ENCODE measurements around the gene HSD17B4. TPM values are rescaled to one million over a fixed set of nuclear protein-coding genes. Genes with fewer than 3 reads are reported as not detected.
"Not testable (repeated sequence)": the region's sequence is repeated elsewhere in the genome, so short reads cannot be mapped to it uniquely, and the experiment has no call there.

Gene HSD17B4
- total RNA-seq, 1 donor, result 122 TPM

- no peak for DNase-seq (ENCODE audit: low read depth)
- no peak overlapping the region for H3K4me3 ChIP-seq (ENCODE audit: low read depth, low read length)
- TF ChIP-seq, protein P1, sequence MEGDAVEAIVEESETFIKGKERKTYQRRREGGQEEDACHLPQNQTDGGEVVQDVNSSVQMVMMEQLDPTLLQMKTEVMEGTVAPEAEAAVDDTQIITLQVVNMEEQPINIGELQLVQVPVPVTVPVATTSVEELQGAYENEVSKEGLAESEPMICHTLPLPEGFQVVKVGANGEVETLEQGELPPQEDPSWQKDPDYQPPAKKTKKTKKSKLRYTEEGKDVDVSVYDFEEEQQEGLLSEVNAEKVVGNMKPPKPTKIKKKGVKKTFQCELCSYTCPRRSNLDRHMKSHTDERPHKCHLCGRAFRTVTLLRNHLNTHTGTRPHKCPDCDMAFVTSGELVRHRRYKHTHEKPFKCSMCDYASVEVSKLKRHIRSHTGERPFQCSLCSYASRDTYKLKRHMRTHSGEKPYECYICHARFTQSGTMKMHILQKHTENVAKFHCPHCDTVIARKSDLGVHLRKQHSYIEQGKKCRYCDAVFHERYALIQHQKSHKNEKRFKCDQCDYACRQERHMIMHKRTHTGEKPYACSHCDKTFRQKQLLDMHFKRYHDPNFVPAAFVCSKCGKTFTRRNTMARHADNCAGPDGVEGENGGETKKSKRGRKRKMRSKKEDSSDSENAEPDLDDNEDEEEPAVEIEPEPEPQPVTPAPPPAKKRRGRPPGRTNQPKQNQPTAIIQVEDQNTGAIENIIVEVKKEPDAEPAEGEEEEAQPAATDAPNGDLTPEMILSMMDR (IDR thresholded peaks at IDR 0.05; ENCODE audit: insufficient read depth, low read length), result no peak
Measured at GRCh38 chr5:119473241-119473640, 20.9 kb downstream of the HSD17B4 start.

DNA sequence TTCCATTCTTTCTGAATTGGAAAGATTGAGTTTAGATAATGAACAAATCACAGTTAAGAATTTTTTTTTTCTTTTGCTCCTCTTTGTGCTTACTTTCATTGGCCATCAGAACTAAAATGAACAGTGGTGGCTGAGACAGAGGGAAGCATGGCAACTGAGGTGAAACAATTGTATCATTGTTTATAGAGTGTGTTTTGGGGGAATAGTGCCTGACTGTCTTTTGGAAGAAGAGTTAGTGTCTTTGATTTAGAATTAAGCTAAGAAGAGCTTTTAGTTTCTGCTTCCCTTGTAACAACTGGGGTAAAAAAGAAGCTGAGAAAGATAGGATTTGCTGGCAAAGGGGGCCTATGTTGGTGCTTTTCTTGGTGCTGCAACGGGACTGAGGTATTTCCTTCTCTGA, 24.0 kb downstream of the HSD17B4 start:
- TF ChIP-seq, protein P1 (IDR thresholded peaks at IDR 0.05; ENCODE audit: insufficient read depth, low read length), result no peak
- H3K4me3 ChIP-seq (ENCODE audit: low read depth, low read length), result no peak overlapping the region
- no peak for DNase-seq (ENCODE audit: low read depth)

DNA sequence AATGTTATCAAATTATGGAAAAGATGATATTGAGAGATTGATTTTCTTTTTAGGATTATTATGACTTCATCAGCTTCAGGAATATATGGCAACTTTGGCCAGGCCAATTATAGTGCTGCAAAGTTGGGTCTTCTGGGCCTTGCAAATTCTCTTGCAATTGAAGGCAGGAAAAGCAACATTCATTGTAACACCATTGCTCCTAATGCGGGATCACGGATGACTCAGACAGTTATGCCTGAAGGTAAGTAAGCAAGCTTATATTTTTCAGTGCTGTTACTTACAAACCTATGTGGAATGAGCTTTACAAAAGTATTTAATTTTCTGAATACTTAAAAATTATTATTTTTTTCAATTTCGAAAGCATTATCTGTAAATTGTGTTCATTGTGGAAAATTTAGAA, 26.5 kb downstream of the HSD17B4 start:
- DNase-seq (ENCODE audit: low read depth), result no peak
- H3K4me3 ChIP-seq (ENCODE audit: low read depth, low read length), result no peak overlapping the region
- TF ChIP-seq, protein P1 (IDR thresholded peaks at IDR 0.05; ENCODE audit: insufficient read depth, low read length), result no peak

- H3K4me3 ChIP-seq (ENCODE audit: low read depth, low read length); DNase-seq (ENCODE audit: low read depth): not testable (repeated sequence)
Measured at GRCh38 chr5:119480629-119481028, 28.3 kb downstream of the HSD17B4 start.

GRCh38 chr5:119483155-119483554, 30.9 kb downstream of the HSD17B4 start:
- no peak for DNase-seq (ENCODE audit: low read depth)
- TF ChIP-seq, protein P1 (IDR thresholded peaks at IDR 0.05; ENCODE audit: insufficient read depth, low read length), result no peak
- H3K4me3 ChIP-seq (ENCODE audit: low read depth, low read length), result no peak overlapping the region

GRCh38 chr5:119484884-119485283, 32.6 kb downstream of the HSD17B4 start:
- no peak overlapping the region for H3K4me3 ChIP-seq (ENCODE audit: low read depth, low read length)
- DNase-seq (ENCODE audit: low read depth), result no peak
- TF ChIP-seq, protein P1 (IDR thresholded peaks at IDR 0.05; ENCODE audit: insufficient read depth, low read length), result no peak

GRCh38 chr5:119501671-119502179, 49.4 kb downstream of the HSD17B4 start:
- H3K4me3 ChIP-seq (ENCODE audit: low read depth, low read length), result no peak overlapping the region

DNA sequence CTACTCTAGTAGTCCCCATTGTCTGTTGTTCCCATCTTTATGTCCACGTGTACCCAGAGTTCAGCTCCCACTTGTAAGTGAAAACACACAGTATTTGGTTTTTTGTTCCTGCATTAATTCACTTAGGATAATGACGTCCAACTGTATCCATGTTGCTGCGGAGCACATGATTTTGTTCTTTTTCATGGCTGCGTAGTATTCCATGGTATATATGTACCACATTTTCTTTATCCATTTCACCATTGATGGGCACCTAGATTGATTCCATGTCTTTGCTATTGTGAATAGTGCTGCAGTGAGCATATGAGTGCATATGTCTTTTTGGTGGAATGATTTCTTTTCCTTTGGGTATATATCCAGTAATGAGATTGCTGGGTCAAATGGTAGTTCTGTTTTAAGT, 51.6 kb downstream of the HSD17B4 start:
- not testable (repeated sequence) for H3K4me3 ChIP-seq (ENCODE audit: low read depth, low read length); DNase-seq (ENCODE audit: low read depth)

More at GRCh38 chr5:119501671-119502179, 49.4 kb downstream of the HSD17B4 start:
- DNase-seq (ENCODE audit: low read depth), result no peak
- TF ChIP-seq, protein P1 (IDR thresholded peaks at IDR 0.05; ENCODE audit: insufficient read depth, low read length), result no peak
